HEK293 (cell line): ENCODE results near the gene TSPAN10.

ENCODE experiments used
- CTCF ChIA-PET: fragments of 350-600 bp; formaldehyde crosslinking; extraction: SDS; loops from one replicate; lab custom pipeline; 2021; ENCODE audit warnings: antibody characterized with exemption; lab: Yijun Ruan, JAX
- POLR2A ChIA-PET: fragments of 300-600 bp; formaldehyde crosslinking; extraction: SDS; loops from one replicate; lab custom pipeline; 2020; ENCODE audit warnings: antibody characterized with exemption, inconsistent platforms; lab: Yijun Ruan, JAX
- H3K27ac ChIP-seq: fragments of 200-500 bp; sonication (Bioruptor generic); 2 replicates; pipeline ENCODE4 v1.5.1; 2014; ENCODE audit warnings: low read depth, low read length, control low read depth, inconsistent platforms; ENCODE audit errors: extremely low read depth
- H3K36me3 ChIP-seq, 2 experiments: fragments of 200-500 bp in 1 of 2; sonication (Bioruptor generic) in 1 of 2; 1 replicate in 1 of 2; 2 replicates in 1 of 2; pipeline ENCODE4 v1.5.1; 2014 to 2017; ENCODE audit warnings: inconsistent platforms in 2 of 2, low read length in 2 of 2; ENCODE audit not compliant: control insufficient read depth in 2 of 2, insufficient read depth in 1 of 2
- H3K4me1 ChIP-seq: fragments of 200-500 bp; sonication (Bioruptor generic); 2 replicates; pipeline ENCODE4 v1.5.1; 2014; ENCODE audit warnings: mild to moderate bottlenecking, low read length, inconsistent platforms; ENCODE audit not compliant: control insufficient read depth, insufficient read depth
- H3K4me3 ChIP-seq: 2 replicates; pipeline ENCODE4 v1.5.1; 2011; ENCODE audit warnings: low read depth, mild to moderate bottlenecking, control low read depth, low read length, moderate library complexity
- H3K9me3 ChIP-seq: fragments of 200-500 bp; sonication (Bioruptor generic); 2 replicates; pipeline ENCODE4 v1.5.1; 2014; ENCODE audit warnings: low read depth, low read length, inconsistent platforms; ENCODE audit not compliant: control insufficient read depth, insufficient read depth
- BCL11B ChIP-seq: fragments of 450-650 bp; formaldehyde crosslinking; IDR thresholded peaks from 2 replicates; pipeline ENCODE4 v1.5.1; 2016; ENCODE audit warnings: low read depth, missing biosample characterization, missing genetic modification characterization
- HOXC10 ChIP-seq: sonication (generic); formaldehyde crosslinking; IDR thresholded peaks from 2 replicates; pipeline ENCODE4 v1.8.1; 2023; ENCODE audit warnings: mild to moderate bottlenecking, missing genetic modification reagents
- KLF16 ChIP-seq: fragments of 450-650 bp; formaldehyde crosslinking; IDR thresholded peaks from 2 replicates; pipeline ENCODE4 v1.5.1; 2017; ENCODE audit warnings: missing biosample characterization, missing genetic modification characterization
- SCRT1 ChIP-seq: fragments of 450-650 bp; formaldehyde crosslinking; IDR thresholded peaks from 2 replicates; pipeline ENCODE4 v1.5.1; 2016; ENCODE audit warnings: missing biosample characterization, missing genetic modification characterization, borderline replicate concordance
- TRIM28 ChIP-seq: IDR thresholded peaks from 2 replicates; pipeline ENCODE4 v1.6.1; 2011; ENCODE audit warnings: low read length, control low read depth, borderline replicate concordance
- ZEB2 ChIP-seq: fragments of 450-650 bp; formaldehyde crosslinking; IDR thresholded peaks from 2 replicates; pipeline ENCODE4 v1.5.1; 2016; ENCODE audit warnings: missing biosample characterization, missing genetic modification characterization
- ZFP41 ChIP-seq: fragments of 450-650 bp; formaldehyde crosslinking; IDR thresholded peaks from 2 replicates; pipeline ENCODE4 v1.5.1; 2016; ENCODE audit warnings: missing biosample characterization, missing genetic modification characterization, borderline replicate concordance
- ZNF138 ChIP-seq: fragments of 450-650 bp; formaldehyde crosslinking; IDR thresholded peaks from 2 replicates; pipeline ENCODE4 v1.5.1; 2016; ENCODE audit warnings: missing biosample characterization, missing genetic modification characterization, borderline replicate concordance
- ZNF169 ChIP-seq: fragments of 450-650 bp; formaldehyde crosslinking; IDR thresholded peaks from 2 replicates; pipeline ENCODE4 v1.5.1; 2016; ENCODE audit warnings: missing biosample characterization, missing genetic modification characterization
- ZNF214 ChIP-seq: fragments of 450-650 bp; formaldehyde crosslinking; IDR thresholded peaks from 2 replicates; pipeline ENCODE4 v1.5.1; 2017; ENCODE audit warnings: missing biosample characterization, mild to moderate bottlenecking, missing genetic modification characterization, borderline replicate concordance
- ZNF362 ChIP-seq: fragments of 450-650 bp; formaldehyde crosslinking; IDR thresholded peaks from 2 replicates; pipeline ENCODE4 v1.5.1; 2016; ENCODE audit warnings: missing biosample characterization, missing genetic modification characterization
- ZNF530 ChIP-seq: fragments of 450-650 bp; formaldehyde crosslinking; IDR thresholded peaks from 2 replicates; pipeline ENCODE4 v1.5.1; 2016; ENCODE audit warnings: low read depth, missing biosample characterization, missing genetic modification characterization
- ZNF561 ChIP-seq: fragments of 450-650 bp; IDR thresholded peaks from 2 replicates; pipeline ENCODE4 v1.5.1; 2018; ENCODE audit warnings: missing biosample characterization, missing genetic modification characterization, borderline replicate concordance
- ZNF571 ChIP-seq: fragments of 450-650 bp; formaldehyde crosslinking; IDR thresholded peaks from 2 replicates; pipeline ENCODE4 v1.5.0; 2017; ENCODE audit warnings: missing biosample characterization, missing genetic modification characterization
- ZNF626 ChIP-seq: fragments of 450-650 bp; sonication (Bioruptor Pico); formaldehyde crosslinking; IDR thresholded peaks from 2 replicates; pipeline ENCODE4 v1.5.1; 2018; ENCODE audit warnings: missing biosample characterization, missing genetic modification characterization, inconsistent platforms
- ZNF747 ChIP-seq: fragments of 450-650 bp; formaldehyde crosslinking; IDR thresholded peaks from 2 replicates; pipeline ENCODE4 v1.5.1; 2016; ENCODE audit warnings: missing biosample characterization, missing genetic modification characterization
- ZNF830 ChIP-seq: fragments of 450-650 bp; IDR thresholded peaks from 2 replicates; pipeline ENCODE4 v1.5.0; 2018; ENCODE audit warnings: missing biosample characterization, missing genetic modification characterization, low read depth, mild to moderate bottlenecking, moderate library complexity
- ZSCAN30 ChIP-seq: fragments of 450-650 bp; IDR thresholded peaks from 2 replicates; pipeline ENCODE4 v1.5.1; 2018; ENCODE audit warnings: missing biosample characterization, mild to moderate bottlenecking, missing genetic modification characterization, moderate library complexity
- TF ChIP-seq, protein P1 (sequence below): IDR thresholded peaks from 2 replicates; pipeline ENCODE4 v1.6.1; 2011; ENCODE audit warnings: mild to moderate bottlenecking, low read depth, low read length, borderline replicate concordance
- TF ChIP-seq, protein P2 (sequence below): fragments of 450-650 bp; formaldehyde crosslinking; IDR thresholded peaks from 2 replicates; pipeline ENCODE4 v1.5.1; 2016; ENCODE audit warnings: missing biosample characterization, missing genetic modification characterization
- TF ChIP-seq, protein P3 (sequence below): fragments of 450-650 bp; formaldehyde crosslinking; IDR thresholded peaks from 2 replicates; pipeline ENCODE4 v1.5.1; 2016; ENCODE audit warnings: missing biosample characterization, missing genetic modification characterization

TSPAN10 gene

DNA sequence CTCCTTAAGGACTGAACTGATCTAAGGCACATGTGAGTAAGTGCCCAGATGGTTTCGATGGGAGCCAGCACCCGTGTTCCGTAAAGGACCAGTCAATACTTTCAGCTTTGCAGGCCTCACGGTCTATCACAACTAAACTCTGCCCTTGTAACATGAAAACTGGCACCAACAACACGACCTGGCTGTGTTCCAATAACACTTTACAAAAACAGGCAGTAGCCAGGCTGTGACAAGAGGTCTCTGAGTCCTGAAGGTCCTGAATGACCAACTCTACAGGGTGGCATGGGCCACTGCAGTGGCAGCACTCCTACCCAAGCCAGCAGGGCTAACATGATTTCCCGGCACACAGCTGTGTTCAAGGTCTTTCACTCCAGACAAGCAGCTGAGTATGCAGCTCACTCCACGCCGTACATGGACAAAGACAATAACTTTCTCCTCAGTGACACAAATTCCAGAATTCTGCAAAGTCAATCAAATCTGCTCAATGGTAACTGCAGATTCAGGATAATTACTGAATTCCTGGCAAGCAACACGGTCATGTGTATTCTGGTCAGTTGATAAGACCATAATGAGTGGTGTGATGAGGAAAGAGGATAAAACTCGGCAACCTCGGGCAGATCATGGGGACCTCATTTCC is 15.4 kb upstream of the TSPAN10 start (continued):
- TF ChIP-seq ZNF362 (no peak), ZNF169 (tag by site-specific recombination) (no peak)

- TF ChIP-seq ZEB2 (no peak), ZNF747 (tag by site-specific recombination) (no peak), ZSCAN30 (tag by site-specific recombination) (no peak), ZNF138 (tag by site-specific recombination) (no peak), HOXC10 (CRISPR knock-in tag) (no peak), ZNF530 (no peak), ZNF561 (tag by site-specific recombination) (no peak), ZNF626 (tag by site-specific recombination) (no peak), ZNF830 (tag by site-specific recombination) (no peak), KLF16 (tag by site-specific recombination) (no peak), ZNF214 (tag by site-specific recombination) (no peak), ZFP41 (tag by site-specific recombination) (no peak), ZNF571 (tag by site-specific recombination) (no peak), SCRT1 (tag by site-specific recombination) (no peak), BCL11B (no peak), TRIM28 (no peak)
- TF ChIP-seq, protein P1, sequence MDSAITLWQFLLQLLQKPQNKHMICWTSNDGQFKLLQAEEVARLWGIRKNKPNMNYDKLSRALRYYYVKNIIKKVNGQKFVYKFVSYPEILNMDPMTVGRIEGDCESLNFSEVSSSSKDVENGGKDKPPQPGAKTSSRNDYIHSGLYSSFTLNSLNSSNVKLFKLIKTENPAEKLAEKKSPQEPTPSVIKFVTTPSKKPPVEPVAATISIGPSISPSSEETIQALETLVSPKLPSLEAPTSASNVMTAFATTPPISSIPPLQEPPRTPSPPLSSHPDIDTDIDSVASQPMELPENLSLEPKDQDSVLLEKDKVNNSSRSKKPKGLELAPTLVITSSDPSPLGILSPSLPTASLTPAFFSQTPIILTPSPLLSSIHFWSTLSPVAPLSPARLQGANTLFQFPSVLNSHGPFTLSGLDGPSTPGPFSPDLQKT, result no peak
- TF ChIP-seq, protein P2, sequence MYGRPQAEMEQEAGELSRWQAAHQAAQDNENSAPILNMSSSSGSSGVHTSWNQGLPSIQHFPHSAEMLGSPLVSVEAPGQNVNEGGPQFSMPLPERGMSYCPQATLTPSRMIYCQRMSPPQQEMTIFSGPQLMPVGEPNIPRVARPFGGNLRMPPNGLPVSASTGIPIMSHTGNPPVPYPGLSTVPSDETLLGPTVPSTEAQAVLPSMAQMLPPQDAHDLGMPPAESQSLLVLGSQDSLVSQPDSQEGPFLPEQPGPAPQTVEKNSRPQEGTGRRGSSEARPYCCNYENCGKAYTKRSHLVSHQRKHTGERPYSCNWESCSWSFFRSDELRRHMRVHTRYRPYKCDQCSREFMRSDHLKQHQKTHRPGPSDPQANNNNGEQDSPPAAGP (tag by site-specific recombination), result no peak
- TF ChIP-seq, protein P3, sequence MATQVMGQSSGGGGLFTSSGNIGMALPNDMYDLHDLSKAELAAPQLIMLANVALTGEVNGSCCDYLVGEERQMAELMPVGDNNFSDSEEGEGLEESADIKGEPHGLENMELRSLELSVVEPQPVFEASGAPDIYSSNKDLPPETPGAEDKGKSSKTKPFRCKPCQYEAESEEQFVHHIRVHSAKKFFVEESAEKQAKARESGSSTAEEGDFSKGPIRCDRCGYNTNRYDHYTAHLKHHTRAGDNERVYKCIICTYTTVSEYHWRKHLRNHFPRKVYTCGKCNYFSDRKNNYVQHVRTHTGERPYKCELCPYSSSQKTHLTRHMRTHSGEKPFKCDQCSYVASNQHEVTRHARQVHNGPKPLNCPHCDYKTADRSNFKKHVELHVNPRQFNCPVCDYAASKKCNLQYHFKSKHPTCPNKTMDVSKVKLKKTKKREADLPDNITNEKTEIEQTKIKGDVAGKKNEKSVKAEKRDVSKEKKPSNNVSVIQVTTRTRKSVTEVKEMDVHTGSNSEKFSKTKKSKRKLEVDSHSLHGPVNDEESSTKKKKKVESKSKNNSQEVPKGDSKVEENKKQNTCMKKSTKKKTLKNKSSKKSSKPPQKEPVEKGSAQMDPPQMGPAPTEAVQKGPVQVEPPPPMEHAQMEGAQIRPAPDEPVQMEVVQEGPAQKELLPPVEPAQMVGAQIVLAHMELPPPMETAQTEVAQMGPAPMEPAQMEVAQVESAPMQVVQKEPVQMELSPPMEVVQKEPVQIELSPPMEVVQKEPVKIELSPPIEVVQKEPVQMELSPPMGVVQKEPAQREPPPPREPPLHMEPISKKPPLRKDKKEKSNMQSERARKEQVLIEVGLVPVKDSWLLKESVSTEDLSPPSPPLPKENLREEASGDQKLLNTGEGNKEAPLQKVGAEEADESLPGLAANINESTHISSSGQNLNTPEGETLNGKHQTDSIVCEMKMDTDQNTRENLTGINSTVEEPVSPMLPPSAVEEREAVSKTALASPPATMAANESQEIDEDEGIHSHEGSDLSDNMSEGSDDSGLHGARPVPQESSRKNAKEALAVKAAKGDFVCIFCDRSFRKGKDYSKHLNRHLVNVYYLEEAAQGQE, result no peak
- TF ChIP-seq, all 188 proteins: peak for 0
- Histone ChIP-seq H3K4me1 (no peaks in the 10 kb centered on the region), H3K9me3 (no peaks in the 10 kb centered on the region), H3K36me3 (peaks cover 57 to 66% of the 10 kb centered on the region in 2 experiments), H3K27ac (no peak overlapping the region), H3K4me3 (no peak overlapping the region)
- CTCF ChIA-PET, result interaction anchor here (0.6 to 1.2 kb wide), 4 partner anchors 24 to 378 kb away, joined by 3 read pairs; partner anchors contain the start of gene BAHCC1
- POLR2A ChIA-PET, result interaction anchor here (0.9 kb wide), 1 partner anchor 10 kb away, joined by 5 read pairs; no protein-coding TSS in a partner anchor
Observed at GRCh38 chr17:81630274-81630673, 6.7 kb upstream of the TSPAN10 start.
